HepG2 (cell line): ENCODE measurements around the gene NR5A2.

ENCODE experiments used
- ATF7 ChIP-seq, 2 experiments: fragments of 450-650 bp in 1 of 2; sonication (generic) in 1 of 2; formaldehyde crosslinking in 1 of 2; IDR thresholded peaks; 2 replicates each; pipeline versions ENCODE4 v1.4.0 to v1.6.1; 2016 to 2020; ENCODE audit warnings: antibody characterized with exemption in 1 of 2, mild to moderate bottlenecking in 1 of 2, missing genetic modification reagents in 1 of 2
- CCDC6 ChIP-seq: sonication (generic); formaldehyde crosslinking; IDR thresholded peaks from 2 replicates; pipeline ENCODE4 v1.8.1; 2022; ENCODE audit warnings: mild to moderate bottlenecking, missing genetic modification reagents, moderate library complexity
- CREM ChIP-seq, 2 experiments: sonication (generic) in 1 of 2; formaldehyde crosslinking in 1 of 2; IDR thresholded peaks; 2 replicates each; pipeline versions ENCODE4 v1.4.0 to v1.6.1; 2016 to 2020; ENCODE audit warnings: antibody characterized with exemption in 1 of 2, mild to moderate bottlenecking in 1 of 2, missing genetic modification reagents in 1 of 2
- EHMT2 ChIP-seq: fragments of 200-600 bp; sonication (generic); IDR thresholded peaks from 2 replicates; pipeline ENCODE4 v1.7.0; 2017; ENCODE audit warnings: antibody characterized with exemption, low read depth, low read length, borderline replicate concordance
- GABPA ChIP-seq, 2 experiments: IDR thresholded peaks; 2 replicates each; pipeline ENCODE4 v1.6.1; 2011 to 2016; ENCODE audit warnings: low read depth in 2 of 2, low read length in 1 of 2, missing biosample characterization in 1 of 2, missing genetic modification characterization in 1 of 2
- MTA1 ChIP-seq: sonication (generic); formaldehyde crosslinking; IDR thresholded peaks from 2 replicates; pipeline ENCODE4 v1.4.0; 2020; ENCODE audit warnings: missing genetic modification reagents, mild to moderate bottlenecking, borderline replicate concordance
- NCOA5 ChIP-seq: sonication (generic); formaldehyde crosslinking; IDR thresholded peaks from 2 replicates; pipeline ENCODE4 v1.4.0; 2020; ENCODE audit warnings: missing genetic modification reagents
- NR1H2 ChIP-seq: sonication (generic); formaldehyde crosslinking; IDR thresholded peaks from 2 replicates; pipeline ENCODE4 v1.8.1; 2022; ENCODE audit warnings: low read depth, missing genetic modification reagents, borderline replicate concordance
- POLR2A ChIP-seq, 2 experiments: IDR thresholded peaks; 2 replicates each; pipeline ENCODE4 v1.6.1; 2011; ENCODE audit warnings: low read depth in 2 of 2, low read length in 2 of 2, mild to moderate bottlenecking in 1 of 2, moderate library complexity in 1 of 2; ENCODE audit not compliant: insufficient read depth in 1 of 2
- PREB ChIP-seq: sonication (generic); formaldehyde crosslinking; IDR thresholded peaks from 2 replicates; pipeline ENCODE4 v1.4.0; 2020; ENCODE audit warnings: missing genetic modification reagents
- SMAD3 ChIP-seq: sonication (generic); formaldehyde crosslinking; IDR thresholded peaks from 2 replicates; pipeline ENCODE4 v1.4.0; 2020; ENCODE audit warnings: missing genetic modification reagents
- TAF1 ChIP-seq: sonication (generic); formaldehyde crosslinking; IDR thresholded peaks from 2 replicates; pipeline ENCODE4 v1.4.0; 2020; ENCODE audit warnings: missing genetic modification reagents
- ZBTB40 ChIP-seq, 2 experiments: fragments of 450-650 bp in 1 of 2; sonication (generic) in 1 of 2; formaldehyde crosslinking in 1 of 2; IDR thresholded peaks; 2 replicates each; pipeline versions ENCODE4 v1.6.1 to v1.8.0; 2016 to 2022; ENCODE audit warnings: antibody characterized with exemption in 1 of 2, mild to moderate bottlenecking in 1 of 2, missing genetic modification reagents in 1 of 2
- ZNF589 ChIP-seq: sonication (generic); formaldehyde crosslinking; conservative IDR thresholded peaks from 2 replicates; pipeline ENCODE4 v1.8.0; 2022; ENCODE audit warnings: mild to moderate bottlenecking, moderate library complexity, missing genetic modification reagents

DNA sequence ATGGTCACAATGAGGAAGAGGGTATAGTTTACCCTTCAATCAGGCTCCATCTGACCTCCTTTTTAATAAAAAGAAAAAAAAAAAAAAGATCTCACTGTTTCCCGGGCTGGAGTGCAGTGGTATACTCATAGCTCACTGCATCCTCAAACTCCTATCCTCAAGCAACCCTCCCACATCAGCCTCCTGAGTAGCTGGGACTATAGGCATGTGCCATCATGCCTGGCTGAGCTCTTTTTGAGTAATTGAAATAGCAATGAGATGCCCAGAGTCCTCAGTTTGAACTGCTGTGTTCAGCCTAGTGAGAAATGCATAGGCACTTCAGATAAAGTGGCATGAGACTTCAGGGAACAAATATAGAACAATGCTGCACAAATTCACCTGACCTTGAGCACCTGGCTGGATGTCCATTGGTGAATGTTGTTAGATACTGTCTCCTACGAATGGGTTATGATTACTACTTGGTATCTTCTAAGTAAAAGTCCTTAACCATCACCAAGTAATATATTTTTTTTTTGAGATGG, 67.6 kb downstream of the NR5A2 start:
- TF ChIP-seq POLR2A (IDR thresholded peaks at IDR 0.05; ENCODE audit: insufficient read depth in 1 of 2, low read depth in 2 of 2, low read length in 2 of 2) (no peak), ATF7 (IDR thresholded peaks at IDR 0.05) (no peak), ATF7 (CRISPR knock-in tag; IDR thresholded peaks at IDR 0.05) (no peak), MTA1 (no peak), GABPA (IDR thresholded peaks at IDR 0.05; ENCODE audit: low read depth, low read length) (no peak), GABPA (CRISPR knock-in tag; IDR thresholded peaks at IDR 0.05; ENCODE audit: low read depth) (no peak), SMAD3 (CRISPR knock-in tag) (no peak), NCOA5 (no peak), EHMT2 (no peak), ZNF589 (no peak), CCDC6 (no peak), ZBTB40 (IDR thresholded peaks at IDR 0.05) (no peak), ZBTB40 (CRISPR knock-in tag; IDR thresholded peaks at IDR 0.05) (no peak), NR1H2 (no peak), PREB (CRISPR knock-in tag) (no peak), TAF1 (CRISPR knock-in tag) (no peak), CREM (IDR thresholded peaks at IDR 0.05) (no peak), CREM (CRISPR knock-in tag; IDR thresholded peaks at IDR 0.05) (no peak)
